ENCODE data around the gene PIEZO2. TPM values are rescaled to one million over a fixed set of nuclear protein-coding genes. Genes with fewer than 3 reads are reported as not detected.

Gene PIEZO2
- total RNA-seq, 2 donors from 2014 or later: 1.7 to 2.1 TPM

DNA sequence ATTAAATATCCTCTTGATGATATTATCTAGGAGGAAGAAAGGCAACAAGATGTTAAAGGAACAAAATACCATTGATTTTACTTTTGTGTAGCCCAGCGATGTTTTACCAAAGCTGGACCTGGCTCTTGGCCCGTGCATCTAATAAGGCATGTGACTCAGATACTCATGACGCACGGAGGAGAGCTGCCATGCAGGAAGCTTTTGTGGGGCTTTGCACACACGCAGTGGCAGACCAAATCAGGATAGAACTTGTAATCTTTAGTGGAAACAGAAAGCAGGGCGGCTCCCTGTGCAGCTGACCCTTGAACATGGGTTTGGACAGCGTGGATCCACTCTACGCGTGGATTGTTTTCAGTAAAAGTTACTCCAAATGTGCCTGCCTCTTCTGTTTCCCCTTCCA lies 433.6 kb downstream of the PIEZO2 start:
- intact Hi-C loops (cut with DNase I): no loop called here
- ATAC-seq (peak; percentile 45 to 68), DNase-seq (peak; percentile 64)

DNA sequence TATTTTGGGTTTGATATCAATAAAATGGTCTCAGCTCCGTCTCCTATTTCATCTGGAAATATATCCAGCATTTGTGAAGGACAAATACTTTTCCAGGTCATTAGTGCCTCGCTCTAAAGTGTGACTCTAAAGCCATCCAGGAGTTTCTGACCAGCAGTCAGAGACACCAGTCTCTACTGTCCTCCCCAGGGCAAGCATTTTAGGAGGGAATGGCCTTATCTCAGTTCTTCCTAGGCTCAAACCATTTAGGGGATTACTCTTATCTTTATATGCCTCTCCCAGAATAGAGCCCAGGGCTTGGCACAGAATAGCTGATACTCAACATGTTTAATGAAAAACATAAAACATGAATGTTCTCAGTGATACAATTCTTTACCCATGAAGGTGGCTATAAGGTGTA lies 436.0 kb downstream of the PIEZO2 start:
- ATAC-seq (peak; percentile 64 to 75), DNase-seq (no peak)
- intact Hi-C loops (cut with DNase I): no loop called here

DNA sequence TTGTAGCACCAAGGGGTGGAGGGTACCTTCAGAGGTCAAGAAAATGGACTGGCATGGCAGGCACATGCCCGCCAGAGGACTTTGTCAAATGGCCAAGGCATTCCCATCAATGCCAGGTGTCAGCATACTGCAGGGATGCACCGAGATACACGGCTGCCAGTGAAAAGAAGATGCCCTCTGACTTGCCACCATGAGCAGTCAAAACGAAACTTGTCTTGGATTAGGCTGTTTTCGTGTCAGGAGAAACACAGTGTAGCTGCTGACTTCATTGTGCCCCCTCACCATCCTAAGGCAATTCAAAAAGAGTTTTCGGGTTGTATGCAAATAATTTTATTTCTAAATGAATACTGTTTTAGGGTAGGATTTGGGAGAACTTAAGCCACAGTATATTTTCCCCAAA lies 442.1 kb downstream of the PIEZO2 start:
- intact Hi-C loops (cut with DNase I): no loop called here
- DNase-seq: no peak
- no peak for ATAC-seq

DNA sequence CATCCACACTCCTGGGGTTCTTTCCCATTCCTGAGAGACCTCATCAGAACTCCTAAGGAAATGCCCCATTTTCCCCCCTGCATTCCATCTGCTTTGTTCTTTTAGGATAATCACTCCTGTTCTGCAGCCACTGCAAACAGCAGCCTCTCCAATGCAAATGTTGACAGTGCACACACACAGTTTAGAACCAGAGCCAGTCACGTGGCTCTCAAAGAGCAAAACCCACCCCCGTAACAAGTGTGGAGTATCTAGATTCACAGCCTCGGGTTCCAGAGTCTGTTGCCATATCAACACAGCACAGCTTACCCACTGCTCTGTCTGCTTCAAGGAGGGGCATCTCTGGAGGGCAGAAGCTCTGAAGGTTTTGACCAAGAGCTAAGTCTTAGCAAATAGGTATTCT lies 443.6 kb downstream of the PIEZO2 start:
- intact Hi-C loops (cut with DNase I): no loop called here
- no peak for ATAC-seq
- DNase-seq: no peak

DNA sequence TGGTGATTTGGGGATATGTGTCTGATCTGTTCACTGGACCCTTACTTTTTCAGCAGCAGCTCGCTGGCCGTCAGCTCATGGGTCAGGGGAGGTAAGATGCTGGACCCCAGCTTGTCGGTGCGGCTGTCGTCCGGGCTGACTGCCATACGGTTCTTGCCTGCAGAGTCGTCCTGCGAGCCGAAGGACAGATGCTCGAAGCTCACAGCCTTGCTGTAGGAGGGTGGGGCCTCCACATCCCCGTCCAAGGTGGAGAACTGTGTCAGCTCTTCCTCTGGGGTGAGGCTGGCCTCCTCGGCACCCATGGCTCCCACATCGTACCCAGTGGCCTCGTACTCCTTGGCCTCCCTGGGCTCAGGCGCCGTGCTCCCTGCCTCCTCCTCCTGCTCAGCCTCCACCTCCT lies 444.1 kb downstream of the PIEZO2 start:
- intact Hi-C loops (cut with DNase I): no loop called here
- ATAC-seq (no peak), DNase-seq (no peak)

DNA sequence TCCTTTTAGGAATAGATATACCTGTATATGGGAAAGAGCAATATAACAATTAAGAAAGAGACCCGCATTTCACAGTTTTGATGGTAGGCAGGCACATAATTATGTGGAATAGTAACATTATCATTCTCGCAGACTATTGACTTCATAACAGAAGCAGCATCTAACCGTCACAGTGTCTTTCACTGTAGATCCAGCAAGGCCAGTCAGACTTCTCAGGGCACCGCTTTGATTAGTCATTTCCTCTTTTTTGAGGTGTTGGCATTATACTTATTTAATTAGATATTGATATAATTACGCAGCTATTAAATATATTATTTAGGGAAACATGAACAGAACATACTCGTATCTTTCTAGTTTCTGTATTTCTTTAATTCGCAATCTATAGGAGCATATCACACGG lies 447.2 kb downstream of the PIEZO2 start:
- intact Hi-C loops (cut with DNase I): no loop called here
- DNase-seq: no peak
- ATAC-seq: no peak

DNA sequence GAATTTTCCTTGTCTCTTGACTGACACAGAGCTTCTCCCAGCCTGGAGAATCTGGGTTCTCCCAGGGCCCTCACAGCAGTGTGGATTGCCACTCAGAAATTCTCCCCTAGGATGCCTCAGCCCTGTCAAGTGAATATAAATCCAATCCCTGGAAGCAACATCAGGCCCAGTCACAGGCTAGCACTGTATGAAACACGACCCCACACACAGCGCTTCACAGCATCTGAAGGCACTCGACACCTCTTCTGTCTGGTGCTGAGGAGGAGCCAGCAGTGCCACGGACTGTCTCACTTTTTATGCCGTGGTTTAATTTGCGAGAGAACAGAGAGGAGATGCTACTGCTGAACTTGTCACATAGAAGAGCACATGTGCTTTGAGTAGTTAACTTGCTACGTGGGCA lies 459.0 kb downstream of the PIEZO2 start:
- no peak for ATAC-seq
- DNase-seq: no peak
- intact Hi-C loops (cut with DNase I): no loop called here

DNA sequence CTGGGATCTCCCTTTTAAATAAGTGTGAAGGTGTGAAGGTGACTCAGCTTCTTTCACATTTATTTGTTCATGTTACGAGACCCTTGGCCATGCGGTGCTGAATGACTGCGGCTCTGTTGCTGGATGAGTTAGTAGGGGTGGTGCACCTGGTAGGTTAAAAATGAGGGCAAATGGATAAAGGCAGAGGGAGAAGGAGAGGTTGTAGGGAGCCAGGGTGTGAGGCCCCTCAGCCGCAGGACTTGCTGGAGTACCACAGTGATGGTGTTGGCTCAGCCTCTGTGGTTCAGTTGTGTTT lies 459.4 kb downstream of the PIEZO2 start:
- ATAC-seq (no peak), DNase-seq (no peak)
- intact Hi-C loops (cut with DNase I): no loop called here

DNA sequence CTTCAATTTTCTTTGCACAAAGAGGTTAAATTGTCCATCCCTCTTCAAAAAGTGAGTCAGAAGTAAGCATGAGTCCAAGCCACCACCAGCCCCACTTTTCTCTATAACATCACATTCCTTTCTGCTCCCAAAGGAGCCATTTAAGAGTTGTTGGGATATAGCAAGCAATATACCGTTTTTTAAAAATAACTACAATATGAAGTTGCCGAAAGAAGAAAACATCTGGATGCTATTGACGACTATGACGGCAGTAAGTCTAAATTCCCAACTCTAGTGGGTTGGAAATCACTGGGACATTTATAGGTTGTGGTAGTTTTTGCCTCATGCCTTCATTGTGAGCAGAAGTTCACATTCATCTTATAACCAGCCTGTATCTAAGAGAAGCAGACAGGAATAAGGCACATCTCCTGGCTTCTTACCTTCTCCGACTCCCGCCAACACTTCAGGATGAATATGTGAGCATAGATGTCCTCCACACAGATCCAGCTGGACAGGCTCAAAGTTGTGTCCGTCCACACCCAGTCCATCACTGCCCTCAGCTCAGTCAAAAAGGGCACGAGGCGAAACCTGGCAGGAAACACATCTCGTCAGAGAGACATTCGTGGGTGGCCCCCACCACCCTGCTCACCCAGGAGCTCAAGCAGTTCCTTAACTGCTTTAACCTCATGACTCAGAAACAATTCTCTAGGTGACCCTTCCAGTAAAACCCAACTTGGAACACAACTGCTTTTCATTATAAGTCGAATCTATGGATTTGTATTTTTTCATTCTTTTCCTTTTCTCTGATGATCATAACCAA lies 459.9 kb downstream of the PIEZO2 start:
- DNase-seq (no peak), ATAC-seq (no peak)
- intact Hi-C loops (cut with DNase I): no loop called here

DNA sequence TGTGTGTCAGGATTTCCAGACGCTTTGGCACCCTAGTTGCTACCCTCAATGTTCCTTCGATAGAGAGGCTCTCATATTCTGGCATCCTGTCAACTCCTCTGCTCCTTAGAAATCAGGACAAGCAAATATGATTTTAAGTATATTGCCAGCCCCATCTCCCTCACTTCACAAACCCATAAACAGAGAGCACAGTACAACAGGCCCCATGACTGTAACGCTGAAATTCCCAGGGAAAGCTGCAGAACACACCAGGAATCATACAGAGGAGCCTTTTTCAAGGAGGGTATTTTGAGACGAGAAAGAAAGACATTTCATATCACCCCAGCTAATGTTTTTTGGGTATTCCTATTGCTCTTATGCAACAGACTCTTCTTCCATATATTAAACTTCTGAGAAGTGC lies 460.6 kb downstream of the PIEZO2 start:
- ATAC-seq: no peak

DNA sequence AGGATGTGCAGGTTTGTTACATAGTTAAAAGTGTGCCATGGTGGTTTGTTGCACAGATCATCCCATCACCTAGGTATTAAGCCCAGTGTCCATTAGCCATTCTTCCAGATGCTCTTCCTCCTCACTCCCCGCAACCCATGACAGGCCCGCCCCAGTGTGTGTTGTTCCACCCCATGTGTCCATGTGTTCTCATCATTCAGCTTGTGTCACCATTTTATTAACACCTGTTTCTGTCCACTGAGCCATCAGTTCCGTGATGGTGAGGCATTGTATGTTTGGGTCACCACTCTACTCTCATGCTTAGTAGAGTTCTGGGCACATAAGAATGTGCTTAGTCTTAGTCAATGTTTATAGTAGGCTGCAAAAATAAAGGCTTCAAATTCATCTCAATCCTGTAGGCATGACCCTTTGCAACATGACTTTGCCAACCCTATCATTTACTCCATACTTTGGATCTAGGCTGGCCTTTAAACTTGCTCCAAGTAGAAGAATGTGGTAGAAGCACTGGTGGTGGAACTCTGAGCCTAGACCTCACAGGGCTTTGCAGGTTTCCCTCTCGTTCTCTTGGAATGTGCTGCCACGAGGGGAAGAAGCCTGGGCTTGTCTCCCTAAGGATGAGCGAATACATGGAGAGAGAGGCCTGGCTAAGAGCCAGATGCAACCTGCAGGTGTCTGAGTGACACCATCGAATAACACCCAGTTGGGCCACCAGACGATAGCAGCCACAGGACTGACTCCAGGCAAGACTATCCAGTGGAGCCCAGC lies 462.0 kb downstream of the PIEZO2 start:
- ATAC-seq: no peak
- intact Hi-C loops (cut with DNase I): no loop called here
- DNase-seq: no peak

More for the DNA sequence above, 460.6 kb downstream of the PIEZO2 start:
- intact Hi-C loops (cut with DNase I): no loop called here
- DNase-seq: no peak

DNA sequence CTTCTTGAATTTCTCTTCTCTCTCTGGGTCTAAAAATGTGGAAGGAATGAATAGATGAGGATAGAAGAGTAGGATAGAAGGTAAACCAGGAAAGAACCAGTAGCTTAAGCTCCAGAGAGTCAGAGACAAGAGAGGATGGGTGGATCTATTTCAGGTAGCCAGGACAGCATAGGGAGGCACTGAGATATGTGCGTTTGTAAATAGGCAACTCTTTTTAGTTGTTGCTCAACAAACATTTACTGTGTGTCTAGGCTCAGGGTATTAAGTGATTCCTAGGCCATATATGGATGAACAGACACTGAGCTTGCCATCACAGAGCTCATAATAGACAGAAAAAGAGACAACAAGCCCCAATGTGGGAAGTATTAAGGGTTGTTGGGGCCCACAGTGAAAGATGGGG lies 463.1 kb downstream of the PIEZO2 start:
- intact Hi-C loops (cut with DNase I): no loop called here
- DNase-seq (no peak), ATAC-seq (no peak)

DNA sequence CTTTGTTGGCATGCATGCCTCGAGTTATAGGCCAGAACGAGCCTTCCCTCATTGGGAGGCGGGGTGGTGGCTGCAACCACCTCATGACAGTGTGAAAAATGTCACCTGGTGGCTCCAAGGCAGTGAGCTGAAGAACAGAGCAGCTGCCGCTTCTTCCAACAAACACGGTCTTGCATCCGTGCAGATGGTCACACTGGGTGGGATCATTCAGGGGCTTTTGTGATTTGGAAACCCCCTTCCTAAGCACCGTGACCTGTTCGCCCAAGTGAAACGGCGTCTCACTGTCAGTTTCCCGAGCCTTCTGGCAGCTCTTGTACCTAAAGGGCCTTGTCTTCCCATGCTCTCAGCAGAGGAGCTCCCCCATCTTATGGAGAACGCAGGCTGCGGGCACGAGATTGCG lies 463.9 kb downstream of the PIEZO2 start:
- DNase-seq (no peak), ATAC-seq (no peak)
- intact Hi-C loops (cut with DNase I): no loop called here

DNA sequence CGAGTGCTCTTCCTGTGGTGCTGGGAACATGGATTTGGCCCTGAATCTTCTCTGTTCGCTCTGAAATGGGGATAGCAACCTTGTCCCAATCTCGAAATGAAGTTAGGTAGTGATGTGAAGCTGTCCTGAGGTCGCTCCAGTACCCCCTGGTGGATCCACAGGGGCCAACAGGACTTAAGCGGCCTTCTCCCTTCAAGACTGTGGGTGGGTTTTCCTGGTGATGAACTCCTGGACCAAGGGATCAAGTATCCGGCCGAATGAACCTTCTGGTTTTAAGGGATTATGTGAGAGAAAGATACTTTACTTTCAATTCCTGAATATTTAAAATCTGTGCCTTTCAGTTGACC lies 467.0 kb downstream of the PIEZO2 start:
- intact Hi-C loops (cut with DNase I): no loop called here
- DNase-seq (no peak), ATAC-seq (no peak)

DNA sequence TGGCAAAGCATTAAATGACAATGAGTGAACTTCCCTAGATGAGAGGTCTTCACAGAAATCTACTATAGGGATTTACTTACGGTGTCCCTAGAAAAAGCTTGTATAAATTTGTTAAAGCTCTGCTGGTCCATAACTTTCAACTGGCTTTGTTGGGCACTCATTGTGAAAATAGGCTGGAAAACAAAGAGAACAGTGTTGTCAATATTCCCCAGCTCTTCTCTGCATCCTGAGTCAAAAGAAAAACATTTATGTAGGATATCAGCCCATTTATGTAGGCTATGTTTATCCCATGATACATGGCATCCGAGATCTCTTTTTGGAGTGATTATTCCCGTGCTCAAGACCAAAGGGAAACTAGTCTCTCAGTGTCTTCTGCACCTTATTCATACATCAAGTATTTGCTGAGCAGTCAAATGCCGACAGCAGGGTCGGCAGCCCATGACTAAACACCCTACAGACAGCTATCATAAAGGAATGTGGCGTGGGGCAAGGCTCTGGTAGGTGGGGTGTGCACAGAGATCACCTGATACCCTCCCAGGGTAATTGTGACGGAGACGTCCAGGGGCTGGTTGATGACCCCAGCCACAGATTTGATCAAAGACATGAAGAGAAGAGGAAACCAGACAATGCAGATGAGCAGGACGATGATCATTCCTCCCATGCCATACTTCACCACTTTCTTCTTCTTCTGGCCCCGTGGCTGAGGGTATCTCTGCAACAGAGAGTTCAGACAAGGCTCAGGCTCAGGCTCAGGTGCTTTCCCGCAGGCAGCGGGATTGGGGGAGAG lies 467.6 kb downstream of the PIEZO2 start:
- no peak for DNase-seq
- ATAC-seq: no peak
- intact Hi-C loops (cut with DNase I): no loop called here

DNA sequence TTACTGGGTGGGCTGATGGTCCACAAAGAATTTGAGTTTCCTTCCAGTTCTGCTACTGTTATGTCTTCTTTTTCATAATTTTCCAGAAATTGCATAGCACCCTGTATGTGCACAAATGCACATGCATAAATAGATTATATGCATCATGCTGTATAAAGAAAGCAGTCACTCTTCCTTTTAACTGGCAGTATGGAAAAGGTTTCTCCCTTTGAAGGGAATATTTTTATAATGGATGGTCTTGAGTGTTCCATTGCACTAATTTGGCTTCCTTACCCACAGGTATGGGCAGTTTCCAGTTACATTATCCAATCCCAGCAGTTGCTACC lies 469.1 kb downstream of the PIEZO2 start:
- DNase-seq (no peak), ATAC-seq (no peak)
- intact Hi-C loops (cut with DNase I): no loop called here

DNA sequence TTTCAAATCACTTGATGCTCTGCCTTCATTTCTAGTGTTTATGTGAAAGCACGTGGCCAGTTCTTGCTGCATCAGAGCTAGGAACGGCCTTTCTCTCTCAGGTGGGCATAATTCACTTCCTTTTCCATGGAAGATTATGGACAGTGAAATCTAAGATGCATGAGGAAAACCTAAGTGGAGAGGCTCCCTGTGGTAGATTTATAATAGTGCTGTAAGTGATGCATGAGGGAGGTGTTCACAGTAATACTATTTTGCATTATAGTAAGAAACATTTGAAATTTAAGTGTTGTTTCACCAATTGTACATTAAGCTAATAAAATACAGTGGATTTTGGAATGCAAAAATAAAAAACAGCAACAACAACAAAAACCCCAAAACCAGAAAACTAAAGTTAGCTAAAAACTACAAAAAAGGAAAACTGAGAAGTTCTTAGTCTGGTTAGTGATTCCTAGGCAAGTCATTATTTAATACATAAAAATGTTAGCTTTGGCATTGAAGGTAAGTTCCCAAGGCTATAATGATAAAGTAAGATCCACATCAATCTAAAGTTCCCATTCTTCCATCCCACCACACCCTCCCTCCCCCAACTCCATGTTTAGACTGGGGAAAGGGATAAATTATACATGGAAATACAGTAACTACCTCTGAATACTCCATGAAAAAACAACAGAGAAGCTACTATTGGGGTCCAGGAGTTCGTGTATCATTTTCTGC lies 469.7 kb downstream of the PIEZO2 start:
- ATAC-seq (no peak), DNase-seq (no peak)
- intact Hi-C loops (cut with DNase I): no loop called here

DNA sequence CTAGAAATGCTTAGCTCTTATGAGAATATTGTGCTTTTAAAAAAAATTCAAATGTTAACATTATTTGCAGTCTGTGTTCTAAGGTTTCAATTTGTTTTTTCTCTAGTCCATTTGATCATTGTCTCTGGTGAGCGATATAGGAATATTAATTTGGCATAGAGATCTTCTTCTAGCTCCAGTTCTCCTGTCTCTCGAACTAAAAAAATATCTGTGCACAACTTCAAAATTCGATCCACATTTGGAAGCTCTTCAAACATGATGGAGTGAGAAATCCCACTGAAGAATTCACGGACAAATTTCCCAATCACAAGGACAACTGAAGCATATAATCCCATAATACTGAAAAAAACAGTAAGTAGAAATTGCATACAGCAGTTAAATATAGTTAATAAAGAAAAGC lies 477.9 kb downstream of the PIEZO2 start:
- ATAC-seq (no peak), DNase-seq (no peak)
- intact Hi-C loops (cut with DNase I): no loop called here

DNA sequence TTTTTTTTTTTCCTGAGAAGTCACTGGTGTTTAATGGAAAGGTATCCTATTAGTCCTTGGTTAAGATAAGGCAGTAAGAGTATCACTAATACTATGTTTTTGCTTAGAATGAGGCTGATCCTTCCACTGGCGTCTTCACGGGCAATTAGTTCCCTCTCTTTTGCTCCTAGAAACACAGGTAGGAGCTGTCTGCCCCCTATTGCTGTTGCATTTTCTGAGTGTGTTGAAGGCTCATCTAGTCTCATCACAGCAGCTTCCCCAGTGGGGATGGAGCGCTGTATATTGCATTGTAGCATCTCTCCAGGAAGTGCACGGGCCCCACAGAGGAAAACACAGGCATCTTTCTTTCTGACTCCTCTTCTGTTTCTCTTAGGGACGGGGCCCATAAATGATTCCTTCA lies 478.5 kb downstream of the PIEZO2 start:
- ATAC-seq (no peak), DNase-seq (no peak)
- intact Hi-C loops (cut with DNase I): no loop called here
